HG02798 (cell line): ENCODE results near the gene IP6K3.

Source experiments
- ATAC-seq: cut with Tn5 transposase; IDR thresholded peaks from one replicate; pipeline ENCODE4 v1.9.1; 2021; ENCODE audit warnings: mild to moderate bottlenecking; ENCODE audit not compliant: unreplicated experiment, poor library complexity

The IP6K3 gene

DNA sequence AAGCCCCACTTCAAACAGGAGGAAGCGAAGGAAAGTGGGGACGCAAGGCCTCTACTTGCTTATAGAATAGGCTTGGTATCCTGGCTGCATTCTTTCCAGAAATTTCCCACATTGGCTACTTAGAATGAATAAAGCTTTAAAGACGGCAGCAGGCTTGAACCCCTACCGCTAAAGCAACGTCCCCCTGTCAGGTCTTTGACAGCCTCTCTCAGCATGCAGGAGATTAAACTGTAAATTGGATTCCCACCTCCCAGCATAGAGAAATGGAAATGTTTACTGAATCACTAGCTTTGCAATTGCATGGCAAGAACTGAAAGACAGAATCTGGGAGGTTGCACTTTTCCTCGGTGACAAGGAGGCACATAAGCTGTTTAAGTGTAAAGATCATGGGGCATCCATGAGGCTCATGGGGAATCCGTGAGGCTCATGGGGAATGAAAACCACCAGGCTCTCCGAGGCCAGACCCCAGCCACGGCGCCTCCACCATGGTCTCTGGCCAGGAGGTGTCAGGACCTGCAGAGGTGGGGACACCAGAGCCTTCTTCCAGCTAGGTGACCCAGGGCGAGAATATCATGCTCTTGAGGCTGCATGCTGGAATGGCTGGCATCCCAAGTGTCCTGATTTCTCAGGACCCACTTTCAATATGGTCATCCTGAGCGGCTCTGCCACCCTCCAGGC lies 31.9 kb upstream of the IP6K3 start:
- no peak for ATAC-seq

GRCh38 chr6:33777398-33778388 lies 31.0 kb upstream of the IP6K3 start:
- ATAC-seq: no peak

DNA sequence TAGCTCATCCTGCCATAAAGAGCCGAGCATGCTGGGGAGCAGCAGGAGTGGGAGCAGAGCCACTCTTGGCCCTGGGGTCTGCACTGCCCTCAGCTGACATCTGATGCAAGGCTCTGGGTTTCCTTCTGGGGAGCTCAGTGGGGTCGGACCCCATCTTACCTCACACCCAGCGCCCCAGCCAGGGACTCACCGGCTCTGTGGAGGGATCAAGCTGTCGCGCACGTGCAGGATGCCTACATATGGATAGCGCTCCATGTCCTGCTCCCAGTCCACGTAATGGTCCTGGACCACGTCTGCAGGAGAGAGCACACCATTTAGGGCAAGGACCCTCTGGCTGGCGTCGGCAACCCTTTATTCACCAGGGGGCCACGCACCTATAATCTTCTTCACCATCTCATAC lies 30.1 kb upstream of the IP6K3 start:
- ATAC-seq: no peak

DNA sequence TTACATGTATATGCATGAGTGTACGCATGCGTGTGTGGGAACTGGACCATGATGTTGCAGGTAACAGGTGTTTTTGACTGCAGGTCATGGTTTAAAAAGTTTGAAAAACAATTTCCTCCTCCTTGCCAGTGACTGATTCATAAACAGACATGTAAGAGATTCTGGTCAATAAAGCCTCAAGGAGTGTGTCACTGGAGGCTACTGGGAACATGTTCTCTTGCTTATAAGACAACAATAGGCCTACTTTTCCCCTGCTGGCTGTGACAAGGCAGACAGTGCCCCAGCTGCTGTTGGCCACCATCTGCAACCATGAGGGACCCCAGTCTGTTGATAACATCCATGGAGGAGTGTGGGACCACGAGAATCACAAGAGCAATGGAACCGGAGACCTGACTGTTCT lies 29.5 kb upstream of the IP6K3 start:
- ATAC-seq: no peak

- ATAC-seq: no peak
Observed at GRCh38 chr6:33774774-33775173, 28.1 kb upstream of the IP6K3 start.

DNA sequence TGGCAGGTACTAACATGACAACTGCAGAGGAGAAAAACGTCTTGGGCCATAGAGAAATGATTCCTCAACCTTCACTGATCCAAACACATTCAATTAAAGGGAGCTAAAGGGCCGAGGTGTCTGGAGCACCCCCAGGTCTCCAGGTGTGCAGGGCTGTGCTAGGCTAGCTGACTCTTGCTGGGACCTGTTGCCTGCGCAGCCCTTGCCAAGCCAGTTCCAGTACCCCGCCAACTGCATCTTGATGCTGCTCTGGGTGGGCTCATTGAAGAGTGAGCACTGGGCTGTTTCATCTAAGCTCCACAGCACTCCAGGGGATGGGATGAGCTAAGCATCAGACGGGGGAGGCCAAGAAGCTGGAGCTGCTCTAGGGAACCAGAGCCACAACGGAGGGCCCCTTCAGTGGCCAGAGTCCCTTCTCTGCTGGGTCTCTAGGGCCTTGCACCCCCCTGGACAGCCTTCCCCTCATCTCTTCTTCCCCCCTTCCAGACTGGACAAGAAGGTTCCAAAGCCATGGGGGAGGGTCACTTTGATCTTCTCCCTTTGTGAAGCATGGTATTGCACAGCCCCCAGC lies 26.3 kb upstream of the IP6K3 start:
- ATAC-seq: no peak

GRCh38 chr6:33772082-33772830 lies 25.6 kb upstream of the IP6K3 start:
- ATAC-seq: no peak

GRCh38 chr6:33771146-33772081 lies 24.7 kb upstream of the IP6K3 start:
- ATAC-seq: no peak

GRCh38 chr6:33770833-33771145 lies 24.1 kb upstream of the IP6K3 start:
- no peak for ATAC-seq

- ATAC-seq: no peak
Observed at GRCh38 chr6:33770124-33770832, 23.6 kb upstream of the IP6K3 start.

- ATAC-seq: no peak
Observed at GRCh38 chr6:33769248-33769821, 22.6 kb upstream of the IP6K3 start.

DNA sequence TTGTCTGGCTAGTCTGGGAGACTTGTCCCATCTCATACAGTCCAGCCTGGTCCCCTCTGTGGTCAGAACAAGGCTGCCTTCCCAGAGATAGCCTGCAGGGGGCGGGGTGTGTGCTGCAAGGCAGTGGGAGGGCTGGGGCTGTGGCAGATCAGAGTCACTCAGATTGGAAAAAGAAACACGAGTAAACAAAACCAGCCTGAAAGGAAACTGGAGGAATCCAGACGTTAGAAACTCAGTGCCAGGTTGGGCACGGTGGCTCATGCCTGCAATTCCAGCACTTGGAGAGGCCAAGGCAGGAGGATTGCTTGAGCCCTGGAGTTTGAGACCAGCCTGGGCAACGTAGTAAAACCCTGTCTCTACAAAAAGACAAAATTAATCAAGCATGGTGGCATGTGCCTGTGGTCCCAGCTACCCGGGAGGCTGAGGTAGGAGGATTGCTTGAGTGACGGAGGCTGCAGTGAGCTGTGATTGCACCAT lies 22.0 kb upstream of the IP6K3 start:
- peak; percentile 54 for ATAC-seq

GRCh38 chr6:33766921-33767907 lies 20.5 kb upstream of the IP6K3 start:
- no peak for ATAC-seq

- ATAC-seq: no peak
Observed at GRCh38 chr6:33765368-33765767, 18.7 kb upstream of the IP6K3 start.

- no peak for ATAC-seq
Observed at GRCh38 chr6:33764036-33764435, 17.3 kb upstream of the IP6K3 start.

GRCh38 chr6:33763483-33763882 lies 16.8 kb upstream of the IP6K3 start:
- no peak for ATAC-seq

DNA sequence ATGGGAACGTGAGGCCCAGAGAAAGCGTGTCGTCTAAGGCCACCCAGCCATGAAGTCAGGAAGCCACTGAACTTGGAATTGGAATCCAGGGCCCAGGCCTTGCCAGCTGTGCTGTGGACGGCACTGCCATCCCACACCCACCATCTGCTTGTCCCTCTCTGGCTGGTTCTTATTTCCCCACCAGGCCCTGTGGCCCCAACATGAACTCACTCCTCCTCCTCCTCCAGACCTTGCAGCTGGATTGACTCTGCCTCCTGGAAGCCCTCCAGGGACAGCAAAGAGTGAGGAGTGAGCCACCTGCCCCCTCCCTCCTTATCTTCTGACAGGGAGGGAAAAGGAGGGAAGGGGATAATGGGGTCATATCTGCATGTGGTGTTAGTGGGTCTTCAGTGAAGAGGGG lies 16.0 kb upstream of the IP6K3 start:
- no peak for ATAC-seq
